ENCODE results near the gene FOLR2. TPM values are rescaled to one million over a fixed set of nuclear protein-coding genes. Genes with fewer than 3 reads are reported as not detected.
A peak's percentile ranks its signal among the peaks of the same experiment; 100 is the strongest.

The FOLR2 gene
- total RNA-seq, 1 experiment from 2014 or later: not detected

DNA sequence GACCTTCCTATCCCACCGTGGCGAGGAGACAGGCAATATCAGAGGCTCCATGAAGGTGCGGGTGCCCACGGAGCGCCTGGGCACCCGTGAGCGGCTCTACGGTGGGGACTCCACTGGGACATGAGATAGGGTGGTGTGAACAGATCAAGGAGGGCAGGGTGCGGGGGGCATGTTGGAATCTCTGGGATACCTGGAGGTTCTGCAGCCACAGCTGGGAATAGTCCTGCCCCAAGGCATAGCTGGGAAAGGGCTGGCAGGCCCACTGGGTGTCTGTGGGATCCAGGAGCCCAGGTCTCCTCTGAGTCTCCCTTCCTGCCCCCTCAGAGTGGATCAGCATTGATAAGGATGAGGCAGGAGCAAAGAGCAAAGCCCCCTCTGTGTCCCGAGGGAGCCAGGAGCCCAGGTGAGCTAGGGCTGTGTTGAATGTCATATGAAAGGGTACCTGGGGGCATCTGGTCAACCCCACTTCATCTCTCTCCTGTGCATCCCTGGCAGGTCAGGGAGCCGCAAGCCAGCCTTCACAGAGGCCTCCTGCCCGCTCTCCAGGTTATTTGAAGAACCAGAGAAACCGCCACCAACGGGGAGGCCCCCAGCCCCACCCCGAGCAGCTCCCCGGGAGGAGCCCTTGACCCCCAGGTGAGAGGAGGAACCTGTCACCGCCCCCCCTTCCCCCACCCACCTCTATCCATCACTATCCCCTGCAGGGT lies 18.9 kb downstream of the FOLR2 start:
- Mint-ChIP-seq H3K9me3 (ENCODE audit: low read depth, unreplicated experiment) (no peaks in the 10 kb centered on the region), H3K4me1 (ENCODE audit: low read depth, unreplicated experiment) (no peaks in the 10 kb centered on the region), H3K27ac (ENCODE audit: unreplicated experiment) (no peak overlapping the region), H3K27me3 (ENCODE audit: unreplicated experiment) (peaks cover 9% of the 10 kb centered on the region), H3K4me3 (ENCODE audit: low read depth, unreplicated experiment) (no peak overlapping the region), H3K36me3 (ENCODE audit: insufficient read depth, unreplicated experiment) (peaks cover 52% of the 10 kb centered on the region)
- CTCF ChIA-PET: interaction anchor here (0.8 to 0.9 kb wide), 2 partner anchors 13 to 16 kb away, joined by 3 read pairs; no protein-coding TSS in a partner anchor
- DNase-seq: no peak
- TF ChIP-seq, protein P1, sequence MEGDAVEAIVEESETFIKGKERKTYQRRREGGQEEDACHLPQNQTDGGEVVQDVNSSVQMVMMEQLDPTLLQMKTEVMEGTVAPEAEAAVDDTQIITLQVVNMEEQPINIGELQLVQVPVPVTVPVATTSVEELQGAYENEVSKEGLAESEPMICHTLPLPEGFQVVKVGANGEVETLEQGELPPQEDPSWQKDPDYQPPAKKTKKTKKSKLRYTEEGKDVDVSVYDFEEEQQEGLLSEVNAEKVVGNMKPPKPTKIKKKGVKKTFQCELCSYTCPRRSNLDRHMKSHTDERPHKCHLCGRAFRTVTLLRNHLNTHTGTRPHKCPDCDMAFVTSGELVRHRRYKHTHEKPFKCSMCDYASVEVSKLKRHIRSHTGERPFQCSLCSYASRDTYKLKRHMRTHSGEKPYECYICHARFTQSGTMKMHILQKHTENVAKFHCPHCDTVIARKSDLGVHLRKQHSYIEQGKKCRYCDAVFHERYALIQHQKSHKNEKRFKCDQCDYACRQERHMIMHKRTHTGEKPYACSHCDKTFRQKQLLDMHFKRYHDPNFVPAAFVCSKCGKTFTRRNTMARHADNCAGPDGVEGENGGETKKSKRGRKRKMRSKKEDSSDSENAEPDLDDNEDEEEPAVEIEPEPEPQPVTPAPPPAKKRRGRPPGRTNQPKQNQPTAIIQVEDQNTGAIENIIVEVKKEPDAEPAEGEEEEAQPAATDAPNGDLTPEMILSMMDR (IDR thresholded peaks at IDR 0.05; ENCODE audit: unreplicated experiment): no peak
- intact Hi-C loops (cut with micrococcal nuclease; ENCODE audit: unreplicated experiment): no loop called here
- BruUV-seq (replicated peaks): no TSS peak

DNA sequence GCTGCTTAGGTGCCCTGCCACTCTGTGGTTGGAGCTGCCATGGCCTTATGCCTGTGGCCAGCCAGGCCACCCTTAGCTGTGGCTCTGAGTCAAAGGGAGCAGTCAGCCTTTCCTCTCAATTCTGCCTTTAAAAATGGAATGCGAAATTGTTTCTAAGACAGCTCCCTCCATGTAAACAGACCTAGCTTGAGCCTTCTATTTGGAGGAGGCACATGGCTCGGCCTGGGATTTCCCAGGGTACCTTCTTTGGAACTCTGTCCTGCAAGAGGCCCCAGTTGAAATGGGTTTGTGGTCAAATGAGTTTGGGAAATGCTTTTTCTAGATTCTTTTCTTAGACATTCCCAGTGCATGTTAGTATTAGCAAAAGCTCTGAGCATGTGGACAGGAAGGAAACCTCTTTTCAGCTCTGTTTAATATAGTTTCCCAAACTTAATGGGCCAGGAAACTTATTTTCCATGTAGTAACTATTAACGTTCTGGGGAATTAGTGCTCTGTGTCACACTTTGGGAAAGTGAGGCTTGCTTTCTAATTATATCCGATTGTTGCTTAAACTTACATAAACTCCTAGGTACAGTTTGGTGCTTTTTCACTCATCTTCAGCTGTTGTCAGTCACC lies 19.6 kb downstream of the FOLR2 start:
- no TSS peak for BruUV-seq (replicated peaks)
- H3K36me3 Mint-ChIP-seq (ENCODE audit: insufficient read depth, unreplicated experiment): peaks cover 51% of the 10 kb centered on the region
- H3K27me3 Mint-ChIP-seq (ENCODE audit: unreplicated experiment): peaks cover 16% of the 10 kb centered on the region
- H3K4me1 Mint-ChIP-seq (ENCODE audit: low read depth, unreplicated experiment): no peaks in the 10 kb centered on the region
- TF ChIP-seq, protein P1 (IDR thresholded peaks at IDR 0.05; ENCODE audit: unreplicated experiment): no peak
- no peaks in the 10 kb centered on the region for H3K9me3 Mint-ChIP-seq (ENCODE audit: low read depth, unreplicated experiment)
- no peak overlapping the region for H3K4me3 Mint-ChIP-seq (ENCODE audit: low read depth, unreplicated experiment)
- no peak overlapping the region for H3K27ac Mint-ChIP-seq (ENCODE audit: unreplicated experiment)
- intact Hi-C loops (cut with micrococcal nuclease; ENCODE audit: unreplicated experiment): no loop called here
- DNase-seq: no peak
- CTCF ChIA-PET: interaction anchor here (0.8 kb wide), 1 partner anchor 13 kb away, joined by 3 read pairs; no protein-coding TSS in a partner anchor

DNA sequence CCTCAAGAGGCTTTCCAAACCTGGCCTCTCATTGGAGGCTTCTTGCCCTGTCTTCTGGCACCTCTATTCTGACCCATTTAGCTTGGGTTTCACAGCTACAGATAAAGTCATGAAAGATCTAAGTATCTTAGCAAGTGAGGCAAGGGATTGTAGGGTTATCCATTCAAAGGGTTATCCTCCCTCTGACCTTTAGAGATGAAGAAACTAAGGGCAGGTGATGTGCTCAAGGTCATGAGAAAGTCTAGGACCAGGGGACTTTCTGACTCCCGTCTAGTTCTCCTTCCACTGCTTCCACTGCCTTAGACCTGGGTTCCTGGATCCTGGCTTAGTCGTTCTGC lies 20.1 kb downstream of the FOLR2 start:
- H3K27me3 Mint-ChIP-seq (ENCODE audit: unreplicated experiment): peaks cover 21% of the 10 kb centered on the region
- CTCF ChIA-PET: no interaction called here
- intact Hi-C loops (cut with micrococcal nuclease; ENCODE audit: unreplicated experiment): no loop called here
- H3K27ac Mint-ChIP-seq (ENCODE audit: unreplicated experiment): no peak overlapping the region
- no peak for DNase-seq
- H3K36me3 Mint-ChIP-seq (ENCODE audit: insufficient read depth, unreplicated experiment): peaks cover 45% of the 10 kb centered on the region
- no peaks in the 10 kb centered on the region for H3K4me1 Mint-ChIP-seq (ENCODE audit: low read depth, unreplicated experiment)
- BruUV-seq (replicated peaks): no TSS peak
- H3K4me3 Mint-ChIP-seq (ENCODE audit: low read depth, unreplicated experiment): no peak overlapping the region
- H3K9me3 Mint-ChIP-seq (ENCODE audit: low read depth, unreplicated experiment): no peaks in the 10 kb centered on the region
- TF ChIP-seq, protein P1 (IDR thresholded peaks at IDR 0.05; ENCODE audit: unreplicated experiment): no peak

DNA sequence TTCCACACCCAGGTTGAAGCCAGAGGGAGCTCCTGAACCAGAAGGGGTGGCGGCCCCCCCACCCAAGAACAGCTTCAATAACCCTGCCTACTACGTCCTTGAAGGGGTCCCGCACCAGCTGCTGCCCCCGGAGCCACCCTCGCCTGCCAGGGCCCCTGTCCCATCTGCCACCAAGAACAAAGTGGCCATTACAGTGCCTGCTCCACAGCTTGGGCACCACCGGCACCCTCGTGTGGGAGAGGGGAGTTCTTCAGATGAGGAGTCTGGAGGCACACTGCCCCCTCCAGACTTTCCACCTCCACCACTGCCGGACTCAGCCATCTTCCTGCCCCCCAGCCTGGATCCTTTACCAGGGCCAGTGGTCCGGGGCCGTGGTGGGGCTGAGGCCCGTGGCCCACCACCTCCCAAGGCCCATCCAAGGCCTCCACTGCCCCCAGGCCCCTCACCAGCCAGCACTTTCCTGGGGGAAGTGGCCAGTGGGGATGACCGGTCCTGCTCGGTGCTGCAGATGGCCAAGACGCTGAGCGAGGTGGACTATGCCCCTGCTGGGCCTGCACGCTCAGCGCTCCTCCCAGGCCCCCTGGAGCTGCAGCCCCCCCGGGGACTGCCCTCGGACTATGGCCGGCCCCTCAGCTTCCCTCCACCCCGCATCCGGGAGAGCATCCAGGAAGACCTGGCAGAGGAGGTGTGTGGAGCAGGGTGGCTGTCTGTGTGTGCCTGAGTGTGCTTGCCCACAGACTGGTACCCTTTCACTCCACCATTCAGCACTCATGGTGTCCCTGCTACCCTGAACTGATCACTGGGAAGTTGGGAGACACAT lies 20.7 kb downstream of the FOLR2 start:
- no peaks in the 10 kb centered on the region for H3K4me1 Mint-ChIP-seq (ENCODE audit: low read depth, unreplicated experiment)
- TF ChIP-seq, protein P1 (IDR thresholded peaks at IDR 0.05; ENCODE audit: unreplicated experiment): no peak
- intact Hi-C loops (cut with micrococcal nuclease; ENCODE audit: unreplicated experiment): no loop called here
- peaks cover 27% of the 10 kb centered on the region for H3K27me3 Mint-ChIP-seq (ENCODE audit: unreplicated experiment)
- H3K9me3 Mint-ChIP-seq (ENCODE audit: low read depth, unreplicated experiment): no peaks in the 10 kb centered on the region
- BruUV-seq (replicated peaks): TSS peak; percentile 29
- CTCF ChIA-PET: interaction anchor here (0.6 to 1.4 kb wide), 3 partner anchors 14 to 177 kb away, joined by 3 to 6 read pairs (median 5); no protein-coding TSS in a partner anchor
- DNase-seq: no peak
- peaks cover 41% of the 10 kb centered on the region for H3K36me3 Mint-ChIP-seq (ENCODE audit: insufficient read depth, unreplicated experiment)
- H3K4me3 Mint-ChIP-seq (ENCODE audit: low read depth, unreplicated experiment): no peak overlapping the region
- no peak overlapping the region for H3K27ac Mint-ChIP-seq (ENCODE audit: unreplicated experiment)
